Suprapubic skin (tissue), 4 donors: ENCODE measurements around the gene FBXL3. TPM values are rescaled to one million over a fixed set of nuclear protein-coding genes. Genes with fewer than 3 reads are reported as not detected.

Source experiments
- DNase-seq, 2 donors: peaks; one replicate each; pipeline ENCODE4 v3.0.0-alpha.2; 2019; ENCODE audit warnings: low spot score in 2 of 2
- H3K27ac ChIP-seq: fragments of 200-600 bp; sonication (generic); one replicate; pipeline ENCODE4 v1.5.1; 2019
- H3K27me3 ChIP-seq: fragments of 200-600 bp; sonication (generic); one replicate; pipeline ENCODE4 v1.5.1; 2019
- H3K36me3 ChIP-seq: fragments of 200-600 bp; sonication (generic); one replicate; pipeline ENCODE4 v1.5.1; 2019
- H3K4me1 ChIP-seq: fragments of 200-600 bp; sonication (generic); one replicate; pipeline ENCODE4 v1.5.1; 2019
- H3K4me3 ChIP-seq: fragments of 200-600 bp; sonication (generic); one replicate; pipeline ENCODE4 v1.5.1; 2019; ENCODE audit warnings: mild to moderate bottlenecking
- H3K9me3 ChIP-seq: fragments of 200-600 bp; sonication (generic); one replicate; pipeline ENCODE4 v1.5.1; 2019
- EP300 ChIP-seq: sonication (generic); formaldehyde crosslinking; IDR thresholded peaks from one replicate; pipeline ENCODE4 v1.6.1; 2017; ENCODE audit warnings: antibody characterized with exemption
- POLR2A ChIP-seq, 2 donors: fragments of 450-650 bp; IDR thresholded peaks; one replicate each; pipeline ENCODE4 v1.6.1; 2017; ENCODE audit warnings: antibody characterized with exemption in 2 of 2, mild to moderate bottlenecking in 2 of 2, moderate library complexity in 2 of 2
- POLR2AphosphoS5 ChIP-seq, 3 donors: sonication (generic); formaldehyde crosslinking; IDR thresholded peaks; one replicate each; pipeline ENCODE4 v1.6.1; 2017; ENCODE audit warnings: antibody characterized with exemption in 3 of 3
- WGBS: methylation state at CpG from one replicate; pipeline ENCODE4 v1.1.5; 2018; 5-methylcytosine and 5-hydroxymethylcytosine counted together
- total RNA-seq, 4 donors: library from RNA; depleted of rRNA; stranded (reverse); fragments of >200 nt; gene quantifications; one replicate each; pipeline ENCODE4 v1.1.0, GENCODE V29; 2016
- TF ChIP-seq, protein P1 (sequence below), 2 donors: fragments of 200-600 bp in 1 of 2; fragments of 450-650 bp in 1 of 2; sonication (generic) in 1 of 2; IDR thresholded peaks; one replicate each; pipeline ENCODE4 v1.5.1; 2016 to 2019; ENCODE audit warnings: antibody characterized with exemption in 2 of 2, mild to moderate bottlenecking in 1 of 2, moderate library complexity in 1 of 2

Gene FBXL3, protein sequence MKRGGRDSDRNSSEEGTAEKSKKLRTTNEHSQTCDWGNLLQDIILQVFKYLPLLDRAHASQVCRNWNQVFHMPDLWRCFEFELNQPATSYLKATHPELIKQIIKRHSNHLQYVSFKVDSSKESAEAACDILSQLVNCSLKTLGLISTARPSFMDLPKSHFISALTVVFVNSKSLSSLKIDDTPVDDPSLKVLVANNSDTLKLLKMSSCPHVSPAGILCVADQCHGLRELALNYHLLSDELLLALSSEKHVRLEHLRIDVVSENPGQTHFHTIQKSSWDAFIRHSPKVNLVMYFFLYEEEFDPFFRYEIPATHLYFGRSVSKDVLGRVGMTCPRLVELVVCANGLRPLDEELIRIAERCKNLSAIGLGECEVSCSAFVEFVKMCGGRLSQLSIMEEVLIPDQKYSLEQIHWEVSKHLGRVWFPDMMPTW
- total RNA-seq = 10 to 100 TPM; 59.1 to 86.2 (median 69.1) TPM

DNA sequence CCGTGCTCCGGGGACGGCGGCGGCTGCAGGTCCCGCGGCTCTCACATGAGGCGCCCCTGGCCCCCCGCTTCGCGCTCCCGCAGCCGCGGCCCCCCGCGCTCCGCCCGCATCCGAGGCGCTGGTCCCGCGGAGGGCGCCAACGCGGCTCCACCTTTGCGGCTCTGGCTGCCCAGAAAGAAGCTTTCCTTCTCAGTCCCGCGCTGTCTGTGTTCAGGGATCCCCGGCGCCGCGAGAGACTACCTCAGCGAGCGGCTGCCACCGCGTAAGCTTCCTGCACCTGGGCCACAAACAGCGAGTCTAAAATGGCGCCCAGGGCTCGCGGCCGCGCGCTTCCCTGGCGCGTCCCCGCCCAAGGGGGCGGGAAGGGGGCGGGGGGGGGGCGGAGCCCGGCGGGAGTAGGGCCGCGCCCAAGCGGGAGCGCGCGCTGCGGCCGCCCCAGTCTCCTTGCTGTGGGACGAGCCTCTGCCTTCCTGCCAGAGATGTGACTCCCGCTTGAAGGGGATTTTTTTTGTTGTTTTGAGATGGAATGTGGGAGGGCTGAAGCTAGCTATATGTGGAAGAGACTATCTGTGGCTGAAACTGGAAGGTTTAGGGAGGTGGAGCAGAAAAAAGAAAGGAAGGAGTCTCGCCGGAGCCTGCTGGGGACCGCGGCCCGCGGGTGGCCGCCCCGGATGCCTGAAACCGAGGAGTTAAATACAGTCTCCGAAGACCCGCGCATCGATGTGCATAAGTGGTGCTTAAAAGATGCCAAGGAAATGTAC, at the start of gene FBXL3:
TSS of gene FBXL3 (minus strand) at position 299 of the 761 bp plus-strand sequence. CDS start 5,299 bp downstream, outside the sequence.
- peak; percentile 87 for DNase-seq
- H3K27ac ChIP-seq = peak within 1 kb of the TSS; percentile 100
- no peaks in the 10 kb centered on the region for H3K9me3 ChIP-seq
- peaks cover 39% of the 10 kb centered on the region for H3K4me1 ChIP-seq
- H3K36me3 ChIP-seq = no peaks in the 10 kb centered on the region
- H3K4me3 ChIP-seq = peak within 1 kb of the TSS; percentile 96
- TF ChIP-seq POLR2A (IDR thresholded peaks at IDR 0.05) (peak; percentile 24 to 77), EP300 (no peak), POLR2AphosphoS5 (IDR thresholded peaks at IDR 0.05) (peak; percentile 38 to 56 (median 50))
- WGBS = under 1% methylated on average over 49 of the region's 74 CpGs
- H3K27me3 ChIP-seq = no peaks in the 10 kb centered on the region

DNA sequence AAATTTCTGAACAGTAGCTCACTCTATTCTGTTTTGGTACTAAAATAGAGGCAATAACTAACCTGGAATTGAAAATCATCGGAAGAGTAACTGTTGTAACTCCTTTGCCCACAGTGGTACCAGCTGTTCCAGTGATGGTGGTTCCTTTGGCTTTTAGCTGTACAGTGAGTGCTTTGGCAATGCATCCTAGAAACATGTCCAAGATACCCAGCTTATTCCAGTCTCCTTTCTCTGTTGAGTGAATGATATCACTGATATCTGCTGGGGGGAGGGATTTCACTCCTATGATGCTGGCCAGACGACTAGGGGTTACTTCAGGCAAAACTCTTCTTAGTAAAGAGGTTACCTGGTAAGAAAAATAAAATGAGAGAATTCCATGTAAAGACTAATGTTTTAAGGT, 40.6 kb upstream of the FBXL3 start:
- H3K27ac ChIP-seq = no peak overlapping the region
- H3K36me3 ChIP-seq = peaks cover 76% of the 10 kb centered on the region
- no peak for DNase-seq
- no peaks in the 10 kb centered on the region for H3K4me1 ChIP-seq
- no peaks in the 10 kb centered on the region for H3K9me3 ChIP-seq
- 86% methylated on average over 2 of the region's 2 CpGs for WGBS
- H3K27me3 ChIP-seq = no peaks in the 10 kb centered on the region
- TF ChIP-seq, protein P1, sequence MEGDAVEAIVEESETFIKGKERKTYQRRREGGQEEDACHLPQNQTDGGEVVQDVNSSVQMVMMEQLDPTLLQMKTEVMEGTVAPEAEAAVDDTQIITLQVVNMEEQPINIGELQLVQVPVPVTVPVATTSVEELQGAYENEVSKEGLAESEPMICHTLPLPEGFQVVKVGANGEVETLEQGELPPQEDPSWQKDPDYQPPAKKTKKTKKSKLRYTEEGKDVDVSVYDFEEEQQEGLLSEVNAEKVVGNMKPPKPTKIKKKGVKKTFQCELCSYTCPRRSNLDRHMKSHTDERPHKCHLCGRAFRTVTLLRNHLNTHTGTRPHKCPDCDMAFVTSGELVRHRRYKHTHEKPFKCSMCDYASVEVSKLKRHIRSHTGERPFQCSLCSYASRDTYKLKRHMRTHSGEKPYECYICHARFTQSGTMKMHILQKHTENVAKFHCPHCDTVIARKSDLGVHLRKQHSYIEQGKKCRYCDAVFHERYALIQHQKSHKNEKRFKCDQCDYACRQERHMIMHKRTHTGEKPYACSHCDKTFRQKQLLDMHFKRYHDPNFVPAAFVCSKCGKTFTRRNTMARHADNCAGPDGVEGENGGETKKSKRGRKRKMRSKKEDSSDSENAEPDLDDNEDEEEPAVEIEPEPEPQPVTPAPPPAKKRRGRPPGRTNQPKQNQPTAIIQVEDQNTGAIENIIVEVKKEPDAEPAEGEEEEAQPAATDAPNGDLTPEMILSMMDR (IDR thresholded peaks at IDR 0.05) = no peak
- TF ChIP-seq EP300 (no peak), POLR2A (IDR thresholded peaks at IDR 0.05) (no peak), POLR2AphosphoS5 (IDR thresholded peaks at IDR 0.05) (no peak)
- no peak overlapping the region for H3K4me3 ChIP-seq

DNA sequence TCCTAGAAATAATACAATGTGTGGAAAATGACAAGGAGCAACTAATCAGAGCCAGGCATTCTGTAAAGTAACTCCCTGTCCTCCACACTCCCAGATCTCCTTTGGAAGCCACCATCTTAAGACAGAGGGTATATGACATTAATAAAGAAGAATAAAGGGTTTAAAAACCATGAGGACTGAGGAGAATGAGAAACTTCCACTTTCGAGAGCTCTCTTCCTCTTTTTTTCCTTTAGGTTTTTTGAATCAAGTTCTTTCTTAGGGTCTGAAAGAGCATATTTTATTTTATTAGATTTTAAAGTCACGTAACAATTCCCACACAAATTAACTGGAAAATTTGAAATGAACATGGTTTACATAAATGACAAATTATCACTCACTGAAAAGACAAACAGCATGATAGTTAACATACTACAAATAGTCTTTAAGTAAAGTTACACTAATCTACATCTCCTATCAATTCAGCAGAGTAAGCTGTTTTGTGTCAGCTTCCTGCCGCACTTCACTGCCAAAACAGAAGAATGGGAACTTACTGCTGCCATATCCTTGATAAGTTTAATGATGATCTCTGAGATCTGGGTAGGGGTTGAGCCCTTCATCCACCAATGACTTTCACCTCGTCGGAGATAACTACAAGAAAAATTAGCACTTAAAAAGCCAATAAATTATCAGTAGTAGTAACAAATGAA, 38.6 kb upstream of the FBXL3 start:
- no peaks in the 10 kb centered on the region for H3K9me3 ChIP-seq
- peaks cover 93% of the 10 kb centered on the region for H3K36me3 ChIP-seq
- H3K27ac ChIP-seq = no peak overlapping the region
- TF ChIP-seq EP300 (no peak), POLR2A (IDR thresholded peaks at IDR 0.05) (no peak), POLR2AphosphoS5 (IDR thresholded peaks at IDR 0.05) (no peak)
- TF ChIP-seq, protein P1 (IDR thresholded peaks at IDR 0.05) = no peak
- H3K4me1 ChIP-seq = no peaks in the 10 kb centered on the region
- no peak for DNase-seq
- H3K27me3 ChIP-seq = no peaks in the 10 kb centered on the region
- no peak overlapping the region for H3K4me3 ChIP-seq
- WGBS = 78% methylated on average over 5 of the region's 5 CpGs

DNA sequence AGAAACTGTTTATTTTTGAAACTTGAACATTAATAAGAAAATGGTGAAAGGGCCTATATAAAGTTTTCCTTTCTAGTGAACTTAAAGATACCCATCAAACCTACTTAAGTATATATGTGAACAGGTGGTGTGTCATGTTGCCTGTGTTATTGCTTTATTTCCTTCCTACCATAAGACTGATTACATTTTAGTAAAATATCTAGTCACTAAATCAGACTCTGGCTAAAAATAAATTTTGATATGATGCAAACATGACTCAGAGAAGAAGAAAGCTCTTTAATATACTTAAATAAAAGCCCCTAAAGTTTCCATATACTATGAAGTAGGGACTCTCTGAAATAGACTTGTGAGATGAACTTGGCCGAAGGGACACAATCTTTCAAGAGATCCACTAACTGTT, 35.1 kb upstream of the FBXL3 start:
- no peak for DNase-seq
- Histone ChIP-seq H3K4me3 (no peak overlapping the region), H3K36me3 (peaks cover 88% of the 10 kb centered on the region), H3K9me3 (no peaks in the 10 kb centered on the region), H3K27me3 (no peaks in the 10 kb centered on the region), H3K27ac (no peak overlapping the region), H3K4me1 (no peaks in the 10 kb centered on the region)
- WGBS = 100% methylated on average over 1 of the region's 1 CpG
- TF ChIP-seq POLR2AphosphoS5 (IDR thresholded peaks at IDR 0.05) = no peak
- TF ChIP-seq, protein P1 (IDR thresholded peaks at IDR 0.05) = no peak

DNA sequence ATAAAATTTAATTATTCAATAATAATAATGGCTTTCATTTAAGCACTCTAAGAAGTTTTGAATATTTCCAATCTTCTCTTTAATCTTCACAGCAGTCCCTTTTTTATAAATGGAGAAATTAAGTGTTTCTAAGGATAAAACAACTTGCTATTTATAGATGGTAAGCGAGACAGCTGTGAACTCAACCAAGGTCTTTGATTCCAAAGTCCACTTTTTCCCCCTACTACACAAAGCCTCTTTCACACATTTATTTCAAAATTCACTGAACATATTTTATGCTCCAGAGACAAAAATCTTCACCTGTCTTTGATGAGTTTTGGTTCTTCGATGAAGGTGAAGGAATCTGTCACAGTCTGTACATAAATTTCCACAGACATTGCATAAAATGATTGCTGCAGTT, 34.4 kb upstream of the FBXL3 start:
- TF ChIP-seq EP300 (no peak), POLR2A (IDR thresholded peaks at IDR 0.05) (no peak), POLR2AphosphoS5 (IDR thresholded peaks at IDR 0.05) (no peak)
- TF ChIP-seq, protein P1 (IDR thresholded peaks at IDR 0.05) = no peak
- no peaks in the 10 kb centered on the region for H3K4me1 ChIP-seq
- H3K4me3 ChIP-seq = no peak overlapping the region
- no peak overlapping the region for H3K27ac ChIP-seq
- H3K36me3 ChIP-seq = peaks cover 91% of the 10 kb centered on the region
- 89% methylated on average over 2 of the region's 2 CpGs for WGBS
- H3K9me3 ChIP-seq = no peaks in the 10 kb centered on the region
- H3K27me3 ChIP-seq = no peaks in the 10 kb centered on the region
- no peak for DNase-seq
